ACC112 (cell line): ENCODE data around the gene ZFP57.

Experiments used
- H2AFZ ChIP-seq: fragments of 200-600 bp; sonication (generic); one replicate; pipeline ENCODE4 v1.6.0; 2017; ENCODE audit warnings: antibody characterized with exemption, low read length; ENCODE audit not compliant: unreplicated experiment
- H3K27ac ChIP-seq: fragments of 200-600 bp; sonication (generic); 2 replicates; pipeline ENCODE4 v1.5.1; 2014; ENCODE audit warnings: low read depth, mild to moderate bottlenecking, antibody characterized with exemption, low read length, moderate library complexity
- H3K27me3 ChIP-seq: fragments of 200-600 bp; sonication (generic); 2 replicates; pipeline ENCODE4 v1.6.1; 2014; ENCODE audit warnings: mild to moderate bottlenecking, antibody characterized with exemption, low read length, moderate library complexity, mixed read lengths; ENCODE audit not compliant: insufficient read depth
- H3K36me3 ChIP-seq: fragments of 200-600 bp; sonication (generic); 2 replicates; pipeline ENCODE4 v1.6.1; 2016; ENCODE audit warnings: mild to moderate bottlenecking, antibody characterized with exemption, low read length, moderate library complexity, mixed read lengths; ENCODE audit not compliant: insufficient read depth
- H3K4me1 ChIP-seq: fragments of 200-600 bp; sonication (generic); one replicate; pipeline ENCODE4 v1.6.1; 2016; ENCODE audit warnings: low read length, mixed read lengths; ENCODE audit not compliant: insufficient read depth, unreplicated experiment, control insufficient read depth
- H3K4me3 ChIP-seq: fragments of 200-600 bp; sonication (generic); 2 replicates; pipeline ENCODE4 v1.5.1; 2014; ENCODE audit warnings: mild to moderate bottlenecking, low read depth, low read length
- H3K79me2 ChIP-seq: fragments of 200-600 bp; sonication (generic); one replicate; pipeline ENCODE4 v1.6.0; 2016; ENCODE audit warnings: low read length; ENCODE audit not compliant: control insufficient read depth, unreplicated experiment, insufficient read depth

Gene ZFP57

DNA sequence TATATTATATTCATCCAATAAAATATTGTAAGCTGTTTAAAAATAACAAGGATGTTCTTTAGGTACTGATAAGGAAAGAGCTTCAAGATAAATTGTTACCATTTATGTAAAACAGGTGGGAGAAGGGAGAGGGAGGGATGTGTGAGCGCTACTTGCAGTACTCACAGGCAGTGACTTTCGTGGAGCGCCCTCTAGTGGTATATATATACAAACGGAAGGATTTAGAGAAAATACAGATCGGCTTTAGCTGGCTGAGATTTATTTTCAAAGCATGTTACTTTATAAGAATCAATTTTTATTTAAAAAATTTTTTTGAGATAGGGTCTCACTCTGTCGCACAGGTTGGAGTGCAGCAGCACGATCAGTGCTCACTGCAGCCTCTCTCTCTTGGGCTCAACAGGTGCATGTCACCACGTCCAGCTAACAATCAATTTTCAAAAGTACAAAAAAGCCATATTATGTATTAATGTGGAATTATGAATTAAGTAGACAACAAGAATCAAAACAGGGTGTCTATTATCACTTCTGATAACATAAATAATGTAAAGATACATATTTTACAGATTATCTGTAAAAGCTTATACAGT is 27.4 kb downstream of the ZFP57 start:
- H3K4me3 ChIP-seq = no peak overlapping the region
- H3K36me3 ChIP-seq = no peaks in the 10 kb centered on the region
- no peak overlapping the region for H2AFZ ChIP-seq
- no peaks in the 10 kb centered on the region for H3K79me2 ChIP-seq
- peaks cover 42% of the 10 kb centered on the region for H3K27me3 ChIP-seq
- no peak overlapping the region for H3K27ac ChIP-seq
- H3K4me1 ChIP-seq = no peaks in the 10 kb centered on the region

DNA sequence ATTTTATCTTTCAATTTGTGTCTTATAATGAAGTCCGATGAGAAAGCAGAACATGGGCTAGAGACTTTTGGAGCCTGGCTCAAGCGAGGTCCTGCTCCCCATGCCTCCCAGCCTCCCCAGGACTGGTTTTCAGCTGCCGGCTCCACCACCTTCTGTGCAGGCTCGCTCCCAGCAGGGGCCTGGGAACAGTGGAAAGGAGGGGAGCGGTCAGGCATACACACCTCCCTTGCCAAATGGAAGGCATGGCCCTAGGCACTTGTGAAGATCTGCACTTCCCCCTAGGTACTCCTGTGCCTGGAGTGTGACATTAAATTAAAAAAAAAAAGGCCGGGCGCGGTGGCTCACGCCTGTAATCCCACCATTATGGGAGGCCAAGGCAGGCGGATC is 28.8 kb downstream of the ZFP57 start:
- Histone ChIP-seq H3K4me3 (no peak overlapping the region), H3K27me3 (peaks cover 33% of the 10 kb centered on the region), H3K79me2 (no peaks in the 10 kb centered on the region), H3K27ac (no peak overlapping the region), H2AFZ (no peak overlapping the region), H3K4me1 (no peaks in the 10 kb centered on the region), H3K36me3 (no peaks in the 10 kb centered on the region)

DNA sequence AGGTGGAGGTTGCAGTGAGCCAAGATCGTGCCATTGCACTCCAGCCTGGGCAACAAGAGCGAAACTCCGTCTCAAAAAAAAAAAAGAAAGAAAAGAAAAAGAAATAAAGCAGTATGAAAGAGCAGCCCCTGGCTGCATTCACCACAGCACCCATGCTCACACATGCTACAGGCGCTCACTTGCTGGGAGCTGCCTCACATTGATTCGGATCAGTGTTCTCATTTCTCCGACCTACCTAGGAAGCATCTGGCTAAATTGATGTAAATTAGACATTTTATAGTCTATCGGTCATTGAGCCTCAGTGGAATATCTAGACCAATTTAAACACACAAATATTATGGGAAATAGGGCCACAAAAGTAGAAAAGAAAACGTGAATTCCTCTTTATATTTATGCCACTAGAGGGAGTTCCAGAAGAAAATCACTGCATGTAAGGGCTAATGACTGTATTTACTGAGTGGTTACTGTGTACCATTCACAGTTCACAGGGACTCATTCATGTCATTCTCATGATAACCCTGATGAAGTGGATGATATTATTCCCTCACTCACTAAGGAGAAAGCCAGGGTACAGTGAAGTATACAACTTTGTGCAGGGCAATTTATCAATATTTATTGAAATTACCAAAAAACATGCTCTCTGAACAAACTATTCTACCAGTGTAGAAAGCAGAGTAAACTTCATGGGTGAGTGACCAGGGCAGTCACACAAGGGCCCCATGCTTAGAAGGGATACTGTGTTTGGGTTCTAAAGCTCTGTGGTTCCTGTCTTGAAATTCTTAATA is 29.3 kb downstream of the ZFP57 start:
- Histone ChIP-seq H3K79me2 (no peaks in the 10 kb centered on the region), H3K4me1 (no peaks in the 10 kb centered on the region), H3K27ac (no peak overlapping the region), H3K4me3 (no peak overlapping the region), H3K27me3 (peaks cover 27% of the 10 kb centered on the region), H2AFZ (no peak overlapping the region), H3K36me3 (no peaks in the 10 kb centered on the region)

DNA sequence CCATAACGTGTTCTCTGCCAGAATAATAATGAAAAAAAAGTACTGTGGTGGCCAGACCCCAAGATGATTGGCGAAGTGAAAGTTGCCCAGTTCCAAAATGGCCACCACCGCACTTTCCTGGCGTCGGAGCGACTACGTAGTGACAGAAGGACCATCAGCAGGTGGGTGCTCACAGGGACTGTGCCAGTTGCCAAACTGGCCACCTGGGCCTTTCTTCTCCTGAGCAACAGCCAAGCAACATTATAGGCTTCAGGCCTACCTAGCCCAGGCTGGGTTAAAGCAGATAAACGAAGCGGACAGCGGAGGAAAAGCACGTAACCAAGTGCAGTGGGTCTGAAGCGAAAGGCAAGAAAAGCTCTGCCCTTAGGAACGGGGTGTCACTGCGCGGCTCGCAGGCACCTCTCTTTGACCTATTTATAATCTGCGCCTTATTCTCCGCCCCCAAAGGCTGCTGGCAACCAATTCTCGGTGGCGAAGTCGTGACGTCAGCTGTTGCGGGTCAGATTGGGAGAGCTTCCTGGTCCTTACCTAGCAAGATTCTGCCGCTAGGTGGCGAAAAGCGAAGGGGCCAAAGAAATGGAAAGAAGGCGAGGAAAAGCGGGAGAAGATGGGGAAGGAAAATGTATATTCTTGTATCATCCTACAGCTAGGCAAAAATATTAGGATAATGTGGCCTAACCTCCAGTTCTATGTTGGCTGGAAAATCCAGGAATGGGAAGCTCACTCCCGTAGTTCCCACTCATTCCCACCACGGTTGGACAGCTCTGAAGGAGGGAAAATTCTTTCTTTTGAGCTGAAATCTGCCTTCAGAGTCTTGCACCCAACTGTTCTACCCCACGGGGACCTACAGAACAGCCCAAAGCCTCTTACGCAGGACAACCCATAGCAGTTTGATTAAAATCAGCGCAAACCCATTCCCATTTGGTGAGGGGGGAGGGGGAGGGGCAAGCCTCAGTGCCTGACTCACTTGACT is 31.0 kb downstream of the ZFP57 start:
- peak overlapping the region; percentile 28; the same call in 1 of the 2 replicates for H3K27ac ChIP-seq
- peaks cover 12% of the 10 kb centered on the region for H3K27me3 ChIP-seq
- H3K4me3 ChIP-seq = peak overlapping the region; percentile 81
- H3K36me3 ChIP-seq = no peaks in the 10 kb centered on the region
- no peaks in the 10 kb centered on the region for H3K4me1 ChIP-seq
- no peaks in the 10 kb centered on the region for H3K79me2 ChIP-seq
- H2AFZ ChIP-seq = peak overlapping the region; percentile 89

DNA sequence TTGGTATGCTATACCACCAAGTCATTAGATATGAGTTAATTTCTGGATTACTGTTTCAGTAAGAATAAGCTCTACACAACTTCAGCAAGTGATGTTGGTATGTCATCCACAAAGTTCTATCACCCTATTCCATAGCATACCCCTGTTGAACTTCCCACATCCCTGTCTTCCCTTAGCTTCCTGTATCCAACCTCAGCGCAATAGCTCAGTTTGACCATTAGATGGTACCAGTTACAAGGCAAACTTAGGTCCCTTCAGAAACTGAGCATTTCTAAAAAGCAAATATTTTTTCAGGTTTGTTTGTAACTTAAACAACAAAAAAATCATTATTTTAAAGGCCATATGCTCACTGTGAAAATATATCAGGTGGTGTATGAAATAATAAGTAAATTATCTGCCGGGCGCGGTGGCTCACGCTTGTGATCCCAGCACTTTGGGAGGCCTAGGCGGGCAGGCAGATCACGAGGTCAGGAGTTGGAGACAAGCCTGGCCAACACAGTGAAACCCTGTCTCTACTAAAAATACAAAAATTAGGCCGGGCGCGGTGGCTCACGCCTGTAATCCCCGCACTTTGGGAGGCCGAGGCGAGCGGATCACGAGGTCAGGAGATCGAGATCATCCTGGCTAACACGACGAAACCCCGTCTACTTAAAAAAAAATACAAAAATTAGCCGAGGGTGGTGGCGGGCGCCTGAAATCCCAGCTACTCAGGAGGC is 32.9 kb downstream of the ZFP57 start:
- Histone ChIP-seq H3K4me1 (no peaks in the 10 kb centered on the region), H2AFZ (no peak overlapping the region), H3K27me3 (no peaks in the 10 kb centered on the region), H3K27ac (no peak overlapping the region), H3K79me2 (no peaks in the 10 kb centered on the region), H3K4me3 (no peak overlapping the region), H3K36me3 (no peaks in the 10 kb centered on the region)

DNA sequence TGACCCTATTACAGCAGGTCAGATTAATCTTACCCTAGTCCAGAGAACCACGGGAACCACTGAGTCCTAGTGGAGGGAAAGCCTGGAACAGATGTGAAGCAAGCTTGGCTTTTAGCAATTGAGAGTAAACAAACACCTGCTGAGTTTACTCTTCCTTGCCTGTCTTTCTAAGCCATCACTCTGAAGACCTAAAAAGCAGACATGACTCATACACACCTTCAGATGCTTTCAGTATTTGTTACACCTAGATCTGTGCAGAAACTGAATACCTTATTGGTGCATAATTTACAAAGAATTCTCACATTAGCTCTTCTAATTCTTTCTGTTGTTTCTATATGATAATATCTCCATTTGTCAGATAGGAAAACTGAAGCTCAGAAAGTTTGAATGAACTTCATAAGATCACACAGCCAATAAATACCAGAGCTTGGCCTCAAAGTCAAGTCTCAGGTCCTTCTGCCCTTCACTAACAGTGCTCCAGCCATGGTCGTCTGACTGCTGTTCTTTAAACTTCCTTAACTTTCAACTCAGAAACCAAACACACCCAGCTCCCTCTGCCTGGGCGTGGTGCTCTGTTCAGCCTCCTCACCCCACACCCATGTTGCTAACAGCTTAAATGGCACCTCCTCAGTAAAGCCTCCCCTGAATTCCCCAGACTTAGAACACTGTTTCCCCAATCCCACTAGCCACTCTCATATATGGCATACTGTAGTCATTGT is 39.4 kb downstream of the ZFP57 start:
- H3K27me3 ChIP-seq = no peaks in the 10 kb centered on the region; the same call in 1 of the 2 replicates
- H3K36me3 ChIP-seq = no peaks in the 10 kb centered on the region
- peak overlapping the region; percentile 12 for H2AFZ ChIP-seq
- no peak overlapping the region for H3K27ac ChIP-seq
- H3K4me3 ChIP-seq = no peak overlapping the region
- H3K4me1 ChIP-seq = no peaks in the 10 kb centered on the region
- H3K79me2 ChIP-seq = no peaks in the 10 kb centered on the region

DNA sequence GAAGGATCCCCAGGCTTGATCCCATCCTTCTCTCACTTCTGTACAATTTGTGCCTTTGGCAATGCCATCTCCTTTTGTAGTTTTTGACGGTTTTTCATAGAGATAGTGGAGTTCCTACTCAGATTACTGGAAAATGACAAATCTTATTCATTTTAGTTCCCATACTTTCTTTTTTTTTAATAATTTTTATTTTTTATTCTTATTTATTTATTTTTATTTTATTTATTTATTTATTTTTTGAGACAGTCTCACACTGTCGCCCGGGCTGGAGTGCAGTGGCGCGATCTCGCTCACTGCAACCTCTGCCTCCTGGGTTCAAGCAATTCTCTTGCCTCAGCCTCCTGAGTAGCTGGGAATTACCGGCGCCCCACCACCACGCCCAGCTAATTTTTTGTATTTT is 43.7 kb downstream of the ZFP57 start:
- Histone ChIP-seq H3K4me3 (no peak overlapping the region), H3K4me1 (no peaks in the 10 kb centered on the region), H3K36me3 (no peaks in the 10 kb centered on the region), H2AFZ (no peak overlapping the region), H3K27ac (no peak overlapping the region), H3K79me2 (no peaks in the 10 kb centered on the region), H3K27me3 (no peaks in the 10 kb centered on the region; the same call in 1 of the 2 replicates)

DNA sequence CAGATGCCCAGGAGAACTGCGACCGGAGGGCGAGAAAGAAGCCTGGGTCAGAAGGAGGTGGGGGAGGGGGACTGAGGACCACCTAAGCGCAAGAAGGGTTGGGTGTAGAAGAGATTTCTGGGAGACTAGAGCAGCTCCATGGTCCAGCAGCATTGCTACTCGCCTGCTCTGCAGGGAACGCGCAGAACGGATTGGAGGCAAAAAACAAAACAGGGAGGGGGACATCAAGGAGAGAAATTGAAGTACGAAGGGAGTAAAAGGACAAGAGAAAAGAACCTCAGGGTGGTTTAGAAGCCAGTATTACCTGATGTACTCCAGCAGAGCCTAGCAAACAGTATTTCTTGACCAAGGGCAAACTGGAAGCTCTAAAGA is 47.4 kb downstream of the ZFP57 start:
- Histone ChIP-seq H3K36me3 (no peaks in the 10 kb centered on the region), H3K27me3 (no peaks in the 10 kb centered on the region; the same call in 1 of the 2 replicates), H3K79me2 (peaks cover 9% of the 10 kb centered on the region), H3K4me1 (peaks cover 26% of the 10 kb centered on the region), H3K27ac (no peak overlapping the region), H3K4me3 (peak overlapping the region; percentile 78), H2AFZ (peak overlapping the region; percentile 19)

DNA sequence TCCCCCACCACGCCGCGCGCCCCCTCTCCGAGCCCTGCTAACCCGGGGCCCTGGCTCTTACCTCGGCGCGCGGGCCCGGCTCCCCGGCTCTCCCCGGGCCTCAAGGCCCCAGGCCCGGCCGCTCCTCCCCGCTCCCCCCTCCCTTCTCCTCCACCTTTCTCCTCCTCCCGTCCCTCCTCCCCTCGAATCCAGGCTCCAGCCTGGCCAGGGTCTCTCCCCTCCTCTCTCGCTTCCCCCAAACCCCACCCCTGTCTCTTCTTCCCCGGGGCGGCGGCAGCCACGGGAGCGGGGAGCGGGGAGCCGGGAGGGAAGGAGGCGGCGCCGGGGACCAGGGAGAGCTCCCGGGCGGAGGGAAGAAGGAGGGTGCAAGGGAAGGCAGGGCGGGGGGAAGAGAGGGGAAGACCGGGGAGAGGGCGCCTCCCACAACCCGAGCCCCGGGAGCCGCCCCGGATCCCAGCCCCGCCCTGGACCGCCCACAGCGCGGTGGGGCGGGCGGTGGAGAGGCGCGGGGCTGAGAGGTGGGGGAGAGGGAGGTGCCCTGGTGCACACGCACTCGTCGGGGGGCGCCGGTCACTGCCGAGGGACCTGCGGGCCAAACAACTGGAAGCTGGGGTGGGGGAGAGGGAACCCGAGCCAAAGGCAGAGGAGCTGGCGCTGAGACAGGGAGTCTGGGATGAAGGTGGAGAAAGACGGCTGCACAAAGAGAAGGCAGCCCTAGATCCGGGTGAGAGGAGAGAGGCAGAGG is 48.0 kb downstream of the ZFP57 start, which contains the start of gene GABBR1:
Gene GABBR1, minus strand, starts transcription at position 395 of the 745 bp plus-strand sequence. CDS start 798 bp downstream, outside the sequence.
- H2AFZ ChIP-seq = peak within 1 kb of the TSS; percentile 53
- H3K27ac ChIP-seq = no peak within 1 kb of the TSS
- peaks cover 26% of the 10 kb centered on the region for H3K4me1 ChIP-seq
- H3K79me2 ChIP-seq = peaks cover 9% of the 10 kb centered on the region
- H3K27me3 ChIP-seq = no peaks in the 10 kb centered on the region; the same call in 1 of the 2 replicates
- H3K4me3 ChIP-seq = peak within 1 kb of the TSS; percentile 78
- H3K36me3 ChIP-seq = no peaks in the 10 kb centered on the region
